Ovary (tissue), 9 donors: ENCODE data around the gene ADARB2. TPM values are rescaled to one million over a fixed set of nuclear protein-coding genes. Genes with fewer than 3 reads are reported as not detected.

Source experiments
- DNase-seq, 5 donors: peaks; one replicate each; pipeline ENCODE4 v3.0.0-alpha.2; 2019 to 2020
- H3K27ac ChIP-seq, 2 donors: fragments of 200-600 bp; one replicate each; pipeline versions ENCODE4 v1.5.1 to v1.8.0; 2019 to 2022
- H3K27me3 ChIP-seq: fragments of 200-600 bp; one replicate; pipeline ENCODE4 v1.8.0; 2022
- H3K36me3 ChIP-seq: fragments of 200-600 bp; sonication (generic); one replicate; pipeline ENCODE4 v1.5.1; 2019
- H3K4me1 ChIP-seq: one replicate; pipeline ENCODE4 v1.8.1; 2013; ENCODE audit warnings: mild to moderate bottlenecking, moderate library complexity; ENCODE audit not compliant: insufficient read depth
- H3K4me3 ChIP-seq: fragments of 200-600 bp; sonication (generic); one replicate; pipeline ENCODE4 v1.5.1; 2017
- H3K9me3 ChIP-seq, 2 donors: fragments of 200-600 bp in 1 of 2; sonication (generic) in 1 of 2; one replicate each; pipeline versions ENCODE4 v1.5.1 to v1.8.1; 2013 to 2019; ENCODE audit warnings: mild to moderate bottlenecking in 1 of 2, moderate library complexity in 1 of 2
- CTCF ChIP-seq, 3 donors: fragments of 450-650 bp in 2 of 3; fragments of 200-600 bp in 1 of 3; IDR thresholded peaks; one replicate each; pipeline versions ENCODE4 v1.5.1 to v1.8.0; 2016 to 2022; ENCODE audit warnings: antibody characterized with exemption in 3 of 3, mild to moderate bottlenecking in 1 of 3
- EP300 ChIP-seq: sonication (generic); formaldehyde crosslinking; IDR thresholded peaks from one replicate; pipeline ENCODE4 v1.6.1; 2017; ENCODE audit warnings: antibody characterized with exemption
- POLR2A ChIP-seq: fragments of 450-650 bp; IDR thresholded peaks from one replicate; pipeline ENCODE4 v1.6.1; 2017; ENCODE audit warnings: antibody characterized with exemption, mild to moderate bottlenecking, moderate library complexity
- WGBS, 3 donors: extraction: QIAGEN DNeasy Blood & Tissue Kit in 1 of 3; methylation state at CpG; one replicate each; pipeline versions ENCODE4 v1.1.5 to v1.1.7; 2013 to 2017; 5-methylcytosine and 5-hydroxymethylcytosine counted together
- intact Hi-C, 4 donors: fragments of 100-400 bp; cut with DNase I; formaldehyde crosslinking; loops; one replicate each; pipeline versions ENCODE4 v1.11.0 to v1.15.1; 2022 to 2023
- polyA plus RNA-seq, 2 donors: library from polyadenylated mRNA; stranded (reverse); fragments of 200-250 nt in 1 of 2; fragments of 350-450 nt in 1 of 2; fragmentation: Illumina TruSeq in 1 of 2; extraction: RNeasy Lipid Tissue Mini Kit (QIAGEN cat#74804) in 1 of 2; gene quantifications; one replicate each; pipeline ENCODE4 v1.2.3, GENCODE V29; 2013 to 2014
- total RNA-seq, 7 donors: library from RNA; depleted of rRNA in 2 of 7; stranded (reverse); fragments of >200 nt in 2 of 7; fragmentation: NEBNext Ultra II Directional in 3 of 7; extraction: Animal tissue kit (Norgen Biotek cat#: 25700) in 3 of 7; gene quantifications; one replicate each; pipeline versions ENCODE4 v1.1.0 to v1.2.4, GENCODE V29; 2016 to 2023
- donor health status: DM: no; HTN: no; CAD: no; lungs with moderate emphysema.
- donor health status: DM: no; HTN: no; CAD: no.
- donor health status: Bipolar disorder and iron deficiency.
- donor health status: DM: yes; HTN: yes; CAD: no.
- donor health status: DM: no; HTN: no; CAD: no.
- donor health status: DM: yes; HTN: yes; CAD: no.

Gene ADARB2
- total and polyA plus RNA-seq, 9 donors, result 0.12 to 2.0 (median 0.36) TPM; not detected in 2

- no peaks in the 10 kb centered on the region for H3K4me1 ChIP-seq
- 81 to 89% (median 87%) methylated on average over 19 of the region's 19 CpGs for WGBS, 3 donors
- intact Hi-C loops, result no loop called here
- no peaks in the 10 kb centered on the region for H3K27me3 ChIP-seq
- TF ChIP-seq POLR2A (no peak), EP300 (no peak), CTCF (IDR thresholded peaks at IDR 0.05) (no peak)
- no peak overlapping the region for H3K27ac ChIP-seq
- H3K9me3 ChIP-seq, result no peaks in the 10 kb centered on the region
- no peaks in the 10 kb centered on the region for H3K36me3 ChIP-seq
- H3K4me3 ChIP-seq, result no peak overlapping the region
- DNase-seq, result no peak
These were observed 158.8 kb downstream of the ADARB2 start for GRCh38 chr10:1578392-1579140.

GRCh38 chr10:1577945-1578344 is 159.4 kb downstream of the ADARB2 start:
- intact Hi-C loops, result no loop called here
- Histone ChIP-seq H3K27ac (no peak overlapping the region), H3K27me3 (no peaks in the 10 kb centered on the region), H3K9me3 (no peaks in the 10 kb centered on the region), H3K4me3 (no peak overlapping the region), H3K36me3 (no peaks in the 10 kb centered on the region), H3K4me1 (no peaks in the 10 kb centered on the region)
- WGBS, 3 donors, result 73 to 83% (median 74%) methylated on average over 8 of the region's 8 CpGs
- TF ChIP-seq CTCF (IDR thresholded peaks at IDR 0.05), result no peak
- TF ChIP-seq POLR2A, result no peak
- no peak for TF ChIP-seq EP300
- no peak for DNase-seq

- WGBS, 3 donors, result 75 to 90% (median 85%) methylated on average over 8 to 9 of the region's 9 CpGs
- TF ChIP-seq CTCF (IDR thresholded peaks at IDR 0.05) (no peak), EP300 (no peak), POLR2A (no peak)
- Histone ChIP-seq H3K4me1 (no peaks in the 10 kb centered on the region), H3K9me3 (no peaks in the 10 kb centered on the region), H3K4me3 (no peak overlapping the region), H3K27ac (no peak overlapping the region), H3K27me3 (no peaks in the 10 kb centered on the region), H3K36me3 (no peaks in the 10 kb centered on the region)
- no peak for DNase-seq
- intact Hi-C loops, result no loop called here
These were observed 160.0 kb downstream of the ADARB2 start for GRCh38 chr10:1577373-1577770.

GRCh38 chr10:1576467-1577372 is 160.6 kb downstream of the ADARB2 start:
- no peaks in the 10 kb centered on the region for H3K27me3 ChIP-seq
- H3K9me3 ChIP-seq, result no peaks in the 10 kb centered on the region
- no peaks in the 10 kb centered on the region for H3K36me3 ChIP-seq
- no peak for DNase-seq
- TF ChIP-seq EP300, result no peak
- TF ChIP-seq CTCF (IDR thresholded peaks at IDR 0.05), result no peak
- no peak for TF ChIP-seq POLR2A
- H3K4me1 ChIP-seq, result no peaks in the 10 kb centered on the region
- no peak overlapping the region for H3K27ac ChIP-seq
- intact Hi-C loops, result no loop called here
- WGBS, 3 donors, result 77 to 87% (median 85%) methylated on average over 16 of the region's 16 CpGs
- no peak overlapping the region for H3K4me3 ChIP-seq
